ENCODE data around the gene TBRG4.

TBRG4 gene

GRCh38 chr7:45074528-45075354 lies 36.8 kb downstream of the TBRG4 start:
- DNase-seq (ENCODE audit: low read depth) = no peak

GRCh38 chr7:45073786-45074527 lies 37.5 kb downstream of the TBRG4 start:
- no peak for DNase-seq (ENCODE audit: low read depth)

- peak; percentile 21 for DNase-seq (ENCODE audit: low read depth)
Observed at GRCh38 chr7:45073031-45073785, 38.3 kb downstream of the TBRG4 start.

- DNase-seq (ENCODE audit: low read depth) = peak; percentile 79
Observed at GRCh38 chr7:45072131-45073030, 39.1 kb downstream of the TBRG4 start.

GRCh38 chr7:45071528-45071927 lies 40.0 kb downstream of the TBRG4 start:
- no peak for DNase-seq (ENCODE audit: low read depth)

GRCh38 chr7:45070254-45070642 lies 41.2 kb downstream of the TBRG4 start:
- DNase-seq (ENCODE audit: low read depth) = no peak

- DNase-seq (ENCODE audit: low read depth) = no peak
Observed at GRCh38 chr7:45069444-45070253, 41.8 kb downstream of the TBRG4 start.

- no peak for DNase-seq (ENCODE audit: low read depth)
Observed at GRCh38 chr7:45068236-45069023, 43.1 kb downstream of the TBRG4 start.

- no peak for DNase-seq (ENCODE audit: low read depth)
Observed at GRCh38 chr7:45067582-45067981, 43.9 kb downstream of the TBRG4 start.

- DNase-seq (ENCODE audit: low read depth) = no peak
Observed at GRCh38 chr7:45066409-45066808, 45.1 kb downstream of the TBRG4 start.

- no peak for DNase-seq (ENCODE audit: low read depth)
Observed at GRCh38 chr7:45065031-45065995, 46.2 kb downstream of the TBRG4 start.

GRCh38 chr7:45064047-45064725 lies 47.3 kb downstream of the TBRG4 start:
- DNase-seq (ENCODE audit: low read depth) = no peak

- DNase-seq (ENCODE audit: low read depth) = no peak
Observed at GRCh38 chr7:45061806-45062425, 49.6 kb downstream of the TBRG4 start.

- no peak for DNase-seq (ENCODE audit: low read depth)
Observed at GRCh38 chr7:45061352-45061751, 50.1 kb downstream of the TBRG4 start.

- DNase-seq (ENCODE audit: low read depth) = no peak
Observed at GRCh38 chr7:45060295-45060694, 51.2 kb downstream of the TBRG4 start.

- DNase-seq (ENCODE audit: low read depth) = no peak
Observed at GRCh38 chr7:45057878-45058277, 53.6 kb downstream of the TBRG4 start.

GRCh38 chr7:45055594-45056219 lies 55.8 kb downstream of the TBRG4 start:
- DNase-seq (ENCODE audit: low read depth) = no peak

Measured in amniotic epithelial cell (primary cell).